ENCODE measurements around the gene HK1.

The HK1 gene

DNA sequence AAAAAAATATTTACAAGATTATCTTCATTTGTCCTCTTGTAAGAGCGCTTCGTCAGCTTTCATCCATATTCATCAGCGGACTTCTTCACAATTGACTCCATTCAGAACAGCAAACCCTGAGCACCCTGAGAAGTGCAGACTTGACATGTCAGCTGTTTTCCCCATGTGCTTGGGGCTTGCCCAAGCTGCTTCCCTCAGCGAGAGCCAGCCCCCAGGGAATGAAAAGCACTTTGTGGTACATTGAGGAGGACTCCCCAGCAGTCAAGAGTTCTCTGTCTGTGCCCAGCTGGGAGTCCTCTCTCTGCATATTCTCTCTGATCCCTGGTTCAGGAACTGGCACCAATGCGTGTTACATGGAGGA, 35.5 kb upstream of the HK1 start:
- TF ChIP-seq, protein P1, sequence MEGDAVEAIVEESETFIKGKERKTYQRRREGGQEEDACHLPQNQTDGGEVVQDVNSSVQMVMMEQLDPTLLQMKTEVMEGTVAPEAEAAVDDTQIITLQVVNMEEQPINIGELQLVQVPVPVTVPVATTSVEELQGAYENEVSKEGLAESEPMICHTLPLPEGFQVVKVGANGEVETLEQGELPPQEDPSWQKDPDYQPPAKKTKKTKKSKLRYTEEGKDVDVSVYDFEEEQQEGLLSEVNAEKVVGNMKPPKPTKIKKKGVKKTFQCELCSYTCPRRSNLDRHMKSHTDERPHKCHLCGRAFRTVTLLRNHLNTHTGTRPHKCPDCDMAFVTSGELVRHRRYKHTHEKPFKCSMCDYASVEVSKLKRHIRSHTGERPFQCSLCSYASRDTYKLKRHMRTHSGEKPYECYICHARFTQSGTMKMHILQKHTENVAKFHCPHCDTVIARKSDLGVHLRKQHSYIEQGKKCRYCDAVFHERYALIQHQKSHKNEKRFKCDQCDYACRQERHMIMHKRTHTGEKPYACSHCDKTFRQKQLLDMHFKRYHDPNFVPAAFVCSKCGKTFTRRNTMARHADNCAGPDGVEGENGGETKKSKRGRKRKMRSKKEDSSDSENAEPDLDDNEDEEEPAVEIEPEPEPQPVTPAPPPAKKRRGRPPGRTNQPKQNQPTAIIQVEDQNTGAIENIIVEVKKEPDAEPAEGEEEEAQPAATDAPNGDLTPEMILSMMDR (IDR thresholded peaks at IDR 0.05; ENCODE audit: extremely low read depth, insufficient read depth, missing control alignments) = no peak
- DNase-seq (ENCODE audit: low spot score) = no peak
- in situ Hi-C loops (cut with MboI; ENCODE audit: low pct_unique_long_range_greater_than_20kb, low sequenced_read_pairs, unreplicated experiment) = no loop called here

DNA sequence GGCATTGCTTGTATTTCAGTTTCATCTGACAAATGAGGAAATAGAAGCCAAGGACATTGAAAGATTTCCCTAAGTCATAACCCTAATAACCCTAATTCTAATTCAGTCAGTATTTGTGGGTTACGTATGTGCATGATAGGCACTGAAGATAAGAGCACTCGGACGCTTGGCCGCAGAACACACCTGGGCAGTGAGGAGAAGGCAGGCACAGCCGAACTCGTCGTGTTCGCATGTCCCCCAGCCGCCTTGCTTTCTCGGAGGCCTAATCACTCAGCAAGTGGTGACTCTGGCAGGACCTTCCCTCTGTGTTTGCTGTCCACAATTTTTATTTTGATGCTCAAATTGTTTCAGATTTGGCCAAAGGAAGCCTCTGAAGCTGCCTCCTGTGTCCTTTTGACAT, 34.5 kb upstream of the HK1 start:
- DNase-seq (ENCODE audit: low spot score) = no peak
- TF ChIP-seq, protein P1 (IDR thresholded peaks at IDR 0.05; ENCODE audit: extremely low read depth, insufficient read depth, missing control alignments) = no peak
- in situ Hi-C loops (cut with MboI; ENCODE audit: low pct_unique_long_range_greater_than_20kb, low sequenced_read_pairs, unreplicated experiment) = no loop called here

DNA sequence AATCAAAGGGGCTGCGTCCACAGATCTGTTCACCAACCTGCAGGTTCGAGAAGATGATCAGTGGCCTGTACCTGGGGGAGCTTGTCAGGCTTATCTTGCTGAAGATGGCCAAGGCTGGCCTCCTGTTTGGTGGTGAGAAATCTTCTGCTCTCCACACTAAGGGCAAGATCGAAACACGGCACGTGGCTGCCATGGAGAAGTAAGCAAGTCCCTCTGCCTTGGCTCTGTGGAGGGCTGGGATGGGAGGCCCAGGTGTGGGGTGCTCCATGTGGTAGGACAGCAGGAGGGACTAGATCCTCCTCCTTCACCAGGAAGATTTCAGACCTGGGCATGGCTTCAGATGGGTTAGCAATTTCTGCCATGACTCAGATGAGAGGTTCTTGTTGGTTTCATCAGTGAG, 32.3 kb upstream of the HK1 start:
- DNase-seq (ENCODE audit: low spot score) = no peak
- TF ChIP-seq, protein P1 (IDR thresholded peaks at IDR 0.05; ENCODE audit: extremely low read depth, insufficient read depth, missing control alignments) = no peak
- in situ Hi-C loops (cut with MboI; ENCODE audit: low pct_unique_long_range_greater_than_20kb, low sequenced_read_pairs, unreplicated experiment) = no loop called here

DNA sequence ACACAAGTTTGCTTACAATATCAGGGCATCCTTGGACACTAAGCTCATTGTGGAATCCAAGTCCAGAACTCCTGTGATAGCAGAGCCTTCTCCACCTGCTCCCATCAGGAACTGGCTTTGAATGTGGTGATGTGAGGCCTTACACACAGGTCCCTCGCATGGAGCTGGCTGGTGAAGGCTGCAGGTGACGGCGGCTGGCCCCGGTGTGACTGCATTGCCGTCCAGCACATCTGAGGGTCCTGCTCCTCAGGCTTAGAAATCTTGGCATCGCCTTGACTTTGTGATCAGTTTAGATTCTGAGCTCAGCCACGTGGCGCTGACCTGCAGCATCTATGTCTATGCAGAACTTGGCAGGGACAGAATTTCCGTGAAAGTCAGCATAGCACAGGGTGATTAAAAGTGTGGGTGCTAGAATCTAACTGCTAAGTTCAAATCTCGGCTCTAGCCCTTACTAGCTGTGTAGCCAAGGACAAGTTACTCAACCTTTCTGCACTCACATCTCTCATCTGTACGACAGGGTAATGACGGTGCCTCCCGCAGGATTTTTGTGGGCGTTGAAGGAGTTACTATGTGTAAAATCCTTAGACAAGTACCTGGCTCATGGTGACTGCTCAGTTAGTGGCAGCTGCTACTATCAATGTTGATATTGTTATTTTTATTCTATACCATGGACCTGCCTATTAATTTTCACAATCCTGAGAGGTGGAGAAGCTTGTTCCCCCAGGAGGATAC, 31.5 kb upstream of the HK1 start:
- in situ Hi-C loops (cut with MboI; ENCODE audit: low pct_unique_long_range_greater_than_20kb, low sequenced_read_pairs, unreplicated experiment) = no loop called here
- TF ChIP-seq, protein P1 (IDR thresholded peaks at IDR 0.05; ENCODE audit: extremely low read depth, insufficient read depth, missing control alignments) = no peak
- no peak for DNase-seq (ENCODE audit: low spot score)

DNA sequence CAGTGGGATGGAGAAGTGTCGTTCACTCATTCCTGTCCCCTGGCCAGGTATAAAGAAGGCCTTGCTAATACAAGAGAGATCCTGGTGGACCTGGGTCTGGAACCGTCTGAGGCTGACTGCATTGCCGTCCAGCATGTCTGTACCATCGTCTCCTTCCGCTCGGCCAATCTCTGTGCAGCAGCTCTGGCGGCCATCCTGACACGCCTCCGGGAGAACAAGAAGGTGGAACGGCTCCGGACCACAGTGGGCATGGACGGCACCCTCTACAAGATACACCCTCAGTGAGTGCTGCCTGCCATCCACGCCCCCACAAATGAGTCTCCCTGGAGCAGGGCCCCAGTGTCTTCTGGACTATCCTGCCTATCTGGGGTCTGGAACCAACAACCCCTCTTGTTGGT, 31.0 kb upstream of the HK1 start:
- TF ChIP-seq, protein P1 (IDR thresholded peaks at IDR 0.05; ENCODE audit: extremely low read depth, insufficient read depth, missing control alignments) = no peak
- no peak for DNase-seq (ENCODE audit: low spot score)
- in situ Hi-C loops (cut with MboI; ENCODE audit: low pct_unique_long_range_greater_than_20kb, low sequenced_read_pairs, unreplicated experiment) = no loop called here

DNA sequence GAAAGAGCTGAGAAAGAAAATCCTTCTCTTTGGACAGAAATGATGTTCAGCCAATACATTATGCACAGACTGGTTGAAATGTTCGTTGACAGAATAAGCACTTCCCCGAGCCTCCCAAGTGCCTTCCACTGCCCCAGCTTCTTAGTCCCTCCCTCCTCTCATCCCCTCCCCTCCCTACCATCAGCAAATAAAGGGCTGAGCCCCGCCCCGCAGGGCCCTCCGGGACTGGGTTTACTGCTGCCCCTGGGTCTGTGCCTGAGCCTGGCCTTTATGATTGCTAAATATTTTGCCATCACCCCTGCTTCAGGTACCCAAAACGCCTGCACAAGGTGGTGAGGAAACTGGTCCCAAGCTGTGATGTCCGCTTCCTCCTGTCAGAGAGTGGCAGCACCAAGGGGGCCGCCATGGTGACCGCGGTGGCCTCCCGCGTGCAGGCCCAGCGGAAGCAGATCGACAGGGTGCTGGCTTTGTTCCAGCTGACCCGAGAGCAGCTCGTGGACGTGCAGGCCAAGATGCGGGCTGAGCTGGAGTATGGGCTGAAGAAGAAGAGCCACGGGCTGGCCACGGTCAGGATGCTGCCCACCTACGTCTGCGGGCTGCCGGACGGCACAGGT, 30.1 kb upstream of the HK1 start:
- DNase-seq (ENCODE audit: low spot score) = no peak
- in situ Hi-C loops (cut with MboI; ENCODE audit: low pct_unique_long_range_greater_than_20kb, low sequenced_read_pairs, unreplicated experiment) = no loop called here
- TF ChIP-seq, protein P1 (IDR thresholded peaks at IDR 0.05; ENCODE audit: extremely low read depth, insufficient read depth, missing control alignments) = no peak
